Common myeloid progenitor, CD34-positive (primary cell): ENCODE measurements around the gene CTSK.

ENCODE experiments used
- CTCF ChIA-PET: fragments of 350-600 bp; sonication (Branson Sonifier 250); formaldehyde crosslinking; loops from one replicate; lab custom pipeline; 2021; ENCODE audit warnings: antibody characterized with exemption; lab: Charles Lee
- POLR2A ChIA-PET: fragments of 350-600 bp; sonication (Branson Sonifier 250); formaldehyde crosslinking; loops from one replicate; lab custom pipeline; 2021; ENCODE audit warnings: antibody characterized with exemption; lab: Charles Lee
- DNase-seq, 3 donors: peaks; one replicate each; pipeline versions ENCODE4 v3.0.0 to v3.0.0-alpha.2; 2013
- H3K27ac ChIP-seq, 2 experiments: 1 replicate in 1 of 2; 2 replicates in 1 of 2; pipeline ENCODE4 v1.7.0; 2013; ENCODE audit warnings: inconsistent platforms in 2 of 2, low read length in 2 of 2, mild to moderate bottlenecking in 2 of 2, low read depth in 1 of 2, moderate library complexity in 1 of 2; ENCODE audit not compliant: severe bottlenecking in 2 of 2, insufficient read depth in 1 of 2, poor library complexity in 1 of 2
- H3K27me3 ChIP-seq, 5 experiments: replicated peaks in 2 of 5; 1 replicate in 3 of 5; 2 replicates in 2 of 5; pipeline versions ENCODE4 v1.6.1 to v1.7.0; 2013; ENCODE audit warnings: low read length in 4 of 5, mild to moderate bottlenecking in 2 of 5, moderate library complexity in 2 of 5, inconsistent platforms in 1 of 5; ENCODE audit not compliant: insufficient read depth in 5 of 5, control insufficient read depth in 4 of 5
- H3K36me3 ChIP-seq, 4 experiments: 1 replicate in 2 of 4; 2 replicates in 2 of 4; pipeline versions ENCODE4 v1.6.1 to v1.7.0; 2013; ENCODE audit warnings: low read length in 3 of 4, control low read depth in 1 of 4, mild to moderate bottlenecking in 1 of 4; ENCODE audit not compliant: control insufficient read depth in 4 of 4, insufficient read depth in 4 of 4
- H3K4me1 ChIP-seq, 4 experiments: 1 replicate in 3 of 4; 2 replicates in 1 of 4; pipeline versions ENCODE4 v1.6.1 to v1.7.1; 2013; ENCODE audit warnings: low read length in 3 of 4, mild to moderate bottlenecking in 3 of 4, control low read depth in 1 of 4, inconsistent platforms in 1 of 4, moderate library complexity in 1 of 4; ENCODE audit not compliant: control insufficient read depth in 4 of 4, insufficient read depth in 4 of 4; ENCODE audit errors: control extremely low read depth in 1 of 4
- H3K4me3 ChIP-seq, 7 experiments: 1 replicate in 4 of 7; 2 replicates in 3 of 7; pipeline versions ENCODE4 v1.5.1 to v1.7.0; 2013; ENCODE audit warnings: mild to moderate bottlenecking in 7 of 7, low read length in 6 of 7, moderate library complexity in 6 of 7, inconsistent platforms in 2 of 7, low read depth in 2 of 7, control low read depth in 1 of 7; ENCODE audit not compliant: insufficient read depth in 4 of 7, control insufficient read depth in 1 of 7; ENCODE audit errors: extremely low read depth in 1 of 7
- H3K9me3 ChIP-seq, 5 experiments: 1 replicate in 4 of 5; 2 replicates in 1 of 5; pipeline versions ENCODE4 v1.6.1 to v1.7.1; 2013; ENCODE audit warnings: low read length in 4 of 5, mild to moderate bottlenecking in 2 of 5, inconsistent platforms in 1 of 5, low read depth in 1 of 5, moderate library complexity in 1 of 5; ENCODE audit not compliant: control insufficient read depth in 4 of 5, insufficient read depth in 2 of 5; ENCODE audit errors: control extremely low read depth in 1 of 5
- WGBS: methylation state at CpG from one replicate; pipeline ENCODE4 v1.1.5; 2013; ENCODE audit not compliant: insufficient coverage; 5-methylcytosine and 5-hydroxymethylcytosine counted together

CTSK gene

GRCh38 chr1:150753416-150753815, 54.6 kb downstream of the CTSK start:
- H3K27me3 ChIP-seq: no peaks in the 10 kb centered on the region
- H3K4me3 ChIP-seq: no peak overlapping the region
- ChIA-PET POLR2A (no interaction called here), CTCF (no interaction called here)
- no peak overlapping the region for H3K27ac ChIP-seq
- 100% methylated on average over 2 of the region's 2 CpGs for WGBS
- peaks cover 14 to 81% (median 49%) of the 10 kb centered on the region in 4 experiments for H3K36me3 ChIP-seq
- H3K4me1 ChIP-seq: no peaks in the 10 kb centered on the region
- no peaks in the 10 kb centered on the region for H3K9me3 ChIP-seq
- no peak for DNase-seq

DNA sequence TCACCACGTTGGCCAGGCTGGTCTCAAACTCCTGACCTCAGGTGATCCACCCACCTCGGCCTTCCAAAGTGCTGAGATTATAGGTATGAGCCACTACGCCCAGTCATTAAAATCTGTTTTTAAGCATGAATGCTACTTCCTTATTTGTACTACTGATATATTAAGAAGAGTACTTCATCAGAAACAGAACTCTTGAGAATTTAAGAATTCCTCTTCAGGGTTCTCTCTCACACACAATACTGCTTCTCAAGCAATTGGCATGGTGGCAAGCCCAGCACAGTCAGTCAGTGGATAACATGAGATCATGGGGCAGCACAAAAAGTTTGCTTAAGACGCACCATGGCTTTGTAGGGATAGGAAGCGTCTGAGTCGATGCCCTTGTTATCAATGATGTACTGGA, 56.6 kb downstream of the CTSK start:
- 93% methylated on average over 3 of the region's 6 CpGs for WGBS
- ChIA-PET CTCF (interaction anchor here (0.7 kb wide), 1 partner anchor 500 kb away, joined by 3 read pairs; no protein-coding TSS in a partner anchor), POLR2A (no interaction called here)
- H3K9me3 ChIP-seq: no peaks in the 10 kb centered on the region
- DNase-seq: no peak
- H3K4me3 ChIP-seq: no peak overlapping the region
- H3K36me3 ChIP-seq: peaks cover 14 to 87% (median 51%) of the 10 kb centered on the region in 4 experiments
- H3K27ac ChIP-seq: no peak overlapping the region
- H3K4me1 ChIP-seq: no peaks in the 10 kb centered on the region
- H3K27me3 ChIP-seq: no peaks in the 10 kb centered on the region

- CTCF ChIA-PET: interaction anchor here (1.2 kb wide), 1 partner anchor 9 kb away, joined by 3 read pairs; no protein-coding TSS in a partner anchor
- H3K9me3 ChIP-seq: no peaks in the 10 kb centered on the region
- 94% methylated on average over 4 of the region's 8 CpGs for WGBS
- DNase-seq: no peak
- H3K4me1 ChIP-seq: no peaks in the 10 kb centered on the region
- no peak overlapping the region for H3K4me3 ChIP-seq
- peaks cover 16 to 89% (median 51%) of the 10 kb centered on the region in 4 experiments for H3K36me3 ChIP-seq
- H3K27me3 ChIP-seq: no peaks in the 10 kb centered on the region
- POLR2A ChIA-PET: interaction anchor here (0.6 kb wide), 1 partner anchor 89 kb away, joined by 5 read pairs; no protein-coding TSS in a partner anchor
- no peak overlapping the region for H3K27ac ChIP-seq
These were observed 58.2 kb downstream of the CTSK start for GRCh38 chr1:150749720-150750311.

- H3K36me3 ChIP-seq: peaks cover 16 to 85% (median 50%) of the 10 kb centered on the region in 4 experiments
- H3K27ac ChIP-seq: no peak overlapping the region
- no peak overlapping the region for H3K4me3 ChIP-seq
- no peak for DNase-seq
- ChIA-PET POLR2A (interaction anchor here (0.6 kb wide), 2 partner anchors 18 to 90 kb away, joined by 3 to 5 read pairs; no protein-coding TSS in a partner anchor), CTCF (no interaction called here)
- no peaks in the 10 kb centered on the region for H3K4me1 ChIP-seq
- no peaks in the 10 kb centered on the region for H3K27me3 ChIP-seq
- no peaks in the 10 kb centered on the region for H3K9me3 ChIP-seq
- WGBS: 93% methylated on average over 4 of the region's 12 CpGs
These were observed 59.0 kb downstream of the CTSK start for GRCh38 chr1:150748878-150749719.
